Stimulated activated CD4-positive, alpha-beta T cell treated with anti-CD3 and anti-CD28 coated beads, Interleukin-2, amount 100 ng/mL, for 4 hours (primary cell): ENCODE results near the gene KLK3.
"Not testable (repeated sequence)": the region's sequence is repeated elsewhere in the genome, so short reads cannot be mapped to it uniquely, and the experiment has no call there.

Experiments used
- DNase-seq: peaks from one replicate; pipeline ENCODE4 v3.0.0-alpha.2; 2020; ENCODE audit warnings: low read depth

KLK3 gene

DNA sequence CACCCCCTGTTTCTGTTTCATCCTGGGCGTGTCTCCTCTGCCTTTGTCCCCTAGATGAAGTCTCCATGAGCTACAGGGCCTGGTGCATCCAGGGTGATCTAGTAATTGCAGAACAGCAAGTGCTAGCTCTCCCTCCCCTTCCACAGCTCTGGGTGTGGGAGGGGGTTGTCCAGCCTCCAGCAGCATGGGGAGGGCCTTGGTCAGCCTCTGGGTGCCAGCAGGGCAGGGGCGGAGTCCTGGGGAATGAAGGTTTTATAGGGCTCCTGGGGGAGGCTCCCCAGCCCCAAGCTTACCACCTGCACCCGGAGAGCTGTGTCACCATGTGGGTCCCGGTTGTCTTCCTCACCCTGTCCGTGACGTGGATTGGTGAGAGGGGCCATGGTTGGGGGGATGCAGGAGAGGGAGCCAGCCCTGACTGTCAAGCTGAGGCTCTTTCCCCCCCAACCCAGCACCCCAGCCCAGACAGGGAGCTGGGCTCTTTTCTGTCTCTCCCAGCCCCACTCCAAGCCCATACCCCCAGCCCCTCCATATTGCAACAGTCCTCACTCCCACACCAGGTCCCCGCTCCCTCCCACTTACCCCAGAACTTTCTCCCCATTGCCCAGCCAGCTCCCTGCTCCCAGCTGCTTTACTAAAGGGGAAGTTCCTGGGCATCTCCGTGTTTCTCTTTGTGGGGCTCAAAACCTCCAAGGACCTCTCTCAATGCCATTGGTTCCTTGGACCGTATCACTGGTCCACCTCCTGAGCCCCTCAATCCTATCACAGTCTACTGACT, at the start of gene KLK3:
TSS of gene KLK3 (plus strand) at position 280 of the 775 bp plus-strand sequence. CDS start at position 321, 41 bp downstream.
- DNase-seq: no peak

DNA sequence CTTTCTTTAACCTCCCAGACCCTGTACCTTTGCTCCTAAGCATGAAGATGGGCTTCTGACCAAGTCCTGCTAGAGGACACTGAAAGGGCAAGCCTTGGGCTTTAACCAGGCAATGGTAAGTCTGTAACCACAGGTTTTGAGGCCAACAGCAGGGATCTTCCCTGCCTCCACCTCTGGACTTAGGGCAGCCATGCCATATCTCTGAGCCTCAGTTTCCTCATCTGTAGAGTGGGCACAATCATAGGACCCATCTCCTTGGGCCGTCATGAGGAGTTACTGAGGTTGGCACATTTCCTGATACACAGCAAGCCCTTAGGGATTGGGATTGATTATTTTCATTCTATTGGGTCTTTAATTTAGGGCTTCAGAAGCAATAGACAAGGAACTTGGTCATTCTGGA, 45.9 kb upstream of the KLK3 start:
- DNase-seq: no peak

DNA sequence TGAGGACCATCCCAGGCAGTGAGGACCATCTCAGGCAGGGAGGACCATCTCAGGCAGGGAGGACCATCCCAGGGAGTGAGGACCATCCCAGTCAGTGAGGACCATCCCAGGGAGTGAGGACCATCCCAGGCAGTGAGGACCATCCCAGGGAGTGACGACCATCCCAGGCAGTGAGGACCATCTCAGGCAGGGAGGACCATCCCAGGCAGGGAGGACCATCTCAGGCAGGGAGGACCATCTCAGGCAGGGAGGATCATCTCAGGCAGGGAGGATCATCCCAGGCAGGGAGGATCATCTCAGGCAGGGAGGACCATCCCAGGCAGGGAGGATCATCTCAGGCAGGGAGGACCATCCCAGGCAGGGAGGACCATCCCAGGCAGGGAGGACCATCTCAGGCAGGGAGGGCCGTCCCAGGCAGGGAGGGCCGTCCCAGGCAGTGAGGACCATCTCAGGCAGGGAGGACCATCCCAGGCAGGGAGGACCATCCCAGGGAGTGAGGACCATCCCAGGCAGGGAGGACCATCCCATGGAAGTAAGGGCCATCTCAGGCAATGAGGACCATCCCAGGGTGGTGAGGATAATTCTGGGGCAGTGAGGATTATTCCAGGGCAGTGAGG, 43.0 kb upstream of the KLK3 start:
- not testable (repeated sequence) for DNase-seq

DNA sequence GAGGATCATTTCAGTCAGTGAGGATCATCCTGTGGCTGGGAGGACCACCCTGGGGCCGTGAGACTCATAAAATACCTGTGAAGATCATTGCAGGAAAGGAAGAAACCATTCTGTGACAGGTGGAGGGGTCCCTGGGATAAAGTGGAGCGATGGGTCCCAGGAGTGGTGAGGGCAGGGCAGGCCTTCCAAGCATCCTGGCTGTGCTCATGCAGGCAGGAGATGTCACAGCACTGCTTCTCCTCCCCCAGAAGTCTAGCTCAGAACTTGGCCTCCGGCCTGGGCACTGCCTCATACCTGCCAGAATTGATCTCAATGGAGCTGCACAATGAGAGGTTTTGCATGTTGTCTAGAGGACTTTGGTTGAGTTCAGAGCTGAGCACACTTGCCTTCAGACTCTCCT, 42.2 kb upstream of the KLK3 start:
- no peak for DNase-seq

DNA sequence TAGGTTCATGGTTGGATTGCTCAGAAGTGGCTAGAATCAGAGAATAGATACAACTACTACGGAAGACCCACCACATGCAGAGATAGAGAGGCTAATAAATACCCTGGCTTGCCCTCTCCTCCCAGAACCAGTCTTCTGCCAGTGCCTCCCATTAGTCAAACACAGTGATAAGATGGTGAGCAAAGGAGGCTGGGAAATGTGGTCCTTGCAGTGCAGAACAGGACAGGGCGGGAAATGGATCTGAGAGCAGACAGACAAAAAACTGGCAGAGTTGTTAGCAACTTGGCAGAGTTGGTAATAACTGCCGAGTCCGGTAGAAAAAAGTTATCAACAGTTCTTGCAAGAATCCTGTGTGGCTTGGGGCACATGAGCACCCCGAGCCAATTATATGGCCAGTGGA, 39.8 kb upstream of the KLK3 start:
- no peak for DNase-seq

DNA sequence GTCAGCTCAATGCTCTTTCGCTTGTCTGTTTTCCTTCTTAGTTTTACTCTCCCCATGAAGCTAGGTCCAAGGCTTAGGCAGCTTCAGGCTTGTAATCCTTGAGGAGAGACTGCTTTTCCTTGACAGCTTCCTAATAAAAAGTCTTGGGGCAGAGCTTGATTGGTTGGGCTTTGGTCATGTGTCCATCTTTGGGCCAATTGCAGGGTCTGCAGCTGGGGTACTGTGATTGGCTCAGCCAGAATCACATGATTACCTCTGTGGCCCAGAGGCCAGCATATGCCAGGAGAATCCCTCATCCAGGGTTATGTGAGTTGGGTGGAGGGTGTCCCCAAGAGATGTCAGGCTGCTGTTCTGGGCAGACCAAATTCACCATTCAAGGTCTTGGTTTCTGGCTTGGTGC, 39.3 kb upstream of the KLK3 start:
- DNase-seq: no peak

DNA sequence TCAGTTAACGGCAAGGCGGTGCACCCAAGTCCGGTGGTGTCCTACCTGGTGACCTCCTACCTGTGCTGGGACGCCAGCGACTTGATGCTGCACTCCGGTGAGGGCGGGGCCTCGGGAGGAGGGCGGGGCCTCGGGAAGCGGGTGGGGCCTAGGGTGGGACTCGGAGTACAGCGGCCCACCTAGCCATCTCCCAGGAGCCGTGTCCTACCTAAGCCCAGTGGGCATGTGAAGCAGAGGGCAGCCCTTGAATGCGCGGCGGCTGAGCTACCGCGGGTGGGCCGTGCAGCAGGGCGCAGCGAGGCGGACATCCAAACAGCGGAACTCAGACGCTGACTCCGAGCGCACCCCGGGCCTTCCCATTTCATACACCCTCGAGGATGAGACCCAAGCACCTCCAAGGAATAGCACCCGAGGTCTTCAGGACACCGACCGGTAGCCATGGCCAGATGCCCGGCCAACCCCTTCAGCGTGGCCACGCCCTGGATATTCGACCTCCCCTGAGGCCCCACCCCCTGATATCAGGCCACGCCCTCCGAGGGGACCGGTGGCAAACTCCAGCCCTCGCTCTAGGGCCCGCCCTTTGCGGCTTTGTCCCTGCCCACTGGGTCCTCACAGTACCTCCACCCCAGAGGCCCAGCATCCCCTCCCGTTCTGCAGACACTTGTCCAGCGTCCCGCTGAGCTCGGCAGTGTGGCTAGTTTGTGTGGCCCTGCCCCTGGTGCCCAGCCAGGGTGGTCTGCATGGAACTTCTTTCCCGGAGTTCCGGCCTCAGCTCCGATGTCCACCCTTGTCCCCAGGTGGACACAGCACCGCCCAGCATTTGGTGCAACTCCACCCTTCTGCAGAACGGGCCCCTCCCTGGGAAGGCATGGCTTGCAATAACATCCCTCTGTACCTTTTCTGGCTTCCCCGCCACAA, 36.5 kb upstream of the KLK3 start:
- DNase-seq: no peak

DNA sequence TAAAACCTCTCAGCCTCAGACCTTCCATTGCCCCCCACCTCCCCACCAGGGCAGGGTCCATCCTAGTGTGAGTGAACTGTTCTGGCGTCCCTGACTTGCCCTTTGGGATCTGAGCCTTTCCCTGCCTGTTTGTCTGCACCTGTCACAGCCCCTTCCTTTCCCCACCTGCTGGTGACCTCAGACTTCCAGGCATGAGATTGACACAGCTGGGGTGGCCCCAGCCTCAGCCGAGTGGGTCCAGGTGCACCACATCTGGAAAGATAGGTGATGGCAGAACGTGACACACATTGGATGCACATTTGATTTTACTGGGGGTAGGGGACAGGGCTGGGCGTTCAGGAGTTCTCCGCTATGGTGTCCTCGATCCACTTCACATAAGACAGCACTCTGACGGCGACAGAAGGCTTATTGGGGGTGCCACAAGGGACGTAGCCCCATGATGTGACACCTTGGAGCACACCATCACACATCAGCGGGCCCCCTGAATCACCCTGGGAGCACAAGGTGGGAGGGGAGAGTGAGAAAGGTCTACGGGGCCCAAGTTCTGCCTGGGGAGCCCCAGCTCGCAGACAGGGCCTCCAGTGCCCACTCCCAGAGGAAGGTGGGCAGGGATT, 35.7 kb upstream of the KLK3 start:
- DNase-seq: no peak

DNA sequence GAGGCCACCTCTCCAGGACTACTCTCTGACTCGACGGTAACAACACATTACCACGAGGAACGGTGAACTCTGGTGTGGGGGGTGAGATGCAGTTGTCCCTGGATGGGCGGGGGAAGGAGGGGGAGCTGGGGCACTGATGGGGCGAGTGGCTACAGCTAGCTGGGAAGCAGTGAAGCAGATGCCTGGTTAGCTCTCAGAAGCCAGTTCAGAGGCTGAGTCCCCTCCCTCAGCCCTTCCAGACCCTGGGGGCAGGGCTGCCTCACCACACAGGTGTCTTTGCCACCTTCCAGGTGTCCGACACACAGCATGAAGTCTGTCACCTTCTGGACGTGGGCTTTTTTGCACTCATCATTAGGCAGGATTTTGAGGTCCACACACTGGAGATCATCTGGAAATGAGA, 35.1 kb upstream of the KLK3 start:
- DNase-seq: no peak

DNA sequence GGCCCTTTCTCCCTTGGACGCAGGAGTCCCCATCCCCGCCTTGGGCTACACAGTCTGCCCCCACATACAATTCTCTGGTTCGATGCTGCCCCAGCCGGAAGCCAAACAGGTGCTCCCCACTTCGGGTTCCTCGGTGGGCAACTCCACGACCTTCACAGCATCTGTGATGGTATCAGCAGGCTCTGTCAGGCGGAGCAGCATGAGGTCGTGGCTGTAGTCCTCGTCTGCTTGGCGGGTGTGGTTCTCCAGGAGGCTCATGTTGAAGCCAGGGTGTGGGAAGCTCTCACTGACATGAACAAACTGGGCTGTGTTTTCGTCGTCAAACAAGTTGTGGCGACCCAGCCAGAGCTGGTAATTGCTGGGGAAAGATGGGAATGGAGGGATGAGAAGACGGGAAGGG, 34.6 kb upstream of the KLK3 start:
- DNase-seq: no peak

DNA sequence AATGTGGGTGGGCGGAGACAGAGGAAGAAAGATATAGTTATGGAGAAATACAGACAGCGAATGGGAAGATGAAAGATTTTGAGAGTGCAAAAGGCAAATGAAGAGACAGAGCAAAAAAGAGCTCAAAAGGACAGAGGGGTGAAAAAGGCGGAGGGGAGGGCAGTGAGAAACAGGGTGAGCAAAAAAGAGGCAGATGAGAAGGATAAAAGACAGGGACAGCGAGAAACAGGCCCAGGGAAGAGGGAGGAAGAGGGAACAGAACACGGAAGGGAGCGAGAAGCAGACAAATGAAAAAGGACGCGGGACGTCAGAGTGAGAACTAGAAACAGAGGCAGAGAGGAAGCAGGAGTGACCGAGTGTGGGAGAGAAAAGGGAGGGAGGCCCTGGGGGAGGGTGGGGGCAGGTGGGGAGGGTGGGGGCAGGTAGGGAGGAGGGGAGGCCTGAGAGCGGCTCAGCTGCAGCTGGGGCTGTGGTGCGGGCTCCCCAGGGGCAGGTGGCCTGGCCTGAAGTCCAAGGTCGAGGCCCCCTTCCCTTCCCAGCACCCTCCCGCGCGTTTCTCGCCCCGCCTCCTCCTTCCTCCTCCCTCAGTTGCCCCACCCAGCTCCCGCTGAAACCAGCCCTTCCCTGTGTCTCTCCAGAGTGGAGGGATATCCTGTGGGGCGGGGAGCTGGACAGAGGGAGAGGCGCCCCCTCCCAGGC, 34.0 kb upstream of the KLK3 start:
- DNase-seq: no peak

DNA sequence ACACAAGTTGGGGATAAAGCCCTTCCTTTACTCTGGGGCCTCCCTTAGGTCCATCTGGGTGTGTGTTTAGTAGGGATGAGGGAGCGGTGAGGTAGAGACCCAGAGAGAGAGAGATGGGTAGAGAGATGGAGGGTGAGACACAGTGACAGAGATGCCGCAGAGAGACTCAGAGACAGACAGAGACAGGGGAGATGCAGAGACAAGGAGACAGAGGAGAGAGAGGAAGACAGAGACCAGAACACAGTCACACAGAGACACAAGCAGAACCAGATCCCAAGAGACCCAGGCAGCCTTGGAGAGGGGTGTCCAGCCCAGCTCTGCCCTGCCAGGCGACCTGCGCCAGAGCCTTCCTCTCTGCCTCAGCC, 33.5 kb upstream of the KLK3 start:
- DNase-seq: no peak

DNA sequence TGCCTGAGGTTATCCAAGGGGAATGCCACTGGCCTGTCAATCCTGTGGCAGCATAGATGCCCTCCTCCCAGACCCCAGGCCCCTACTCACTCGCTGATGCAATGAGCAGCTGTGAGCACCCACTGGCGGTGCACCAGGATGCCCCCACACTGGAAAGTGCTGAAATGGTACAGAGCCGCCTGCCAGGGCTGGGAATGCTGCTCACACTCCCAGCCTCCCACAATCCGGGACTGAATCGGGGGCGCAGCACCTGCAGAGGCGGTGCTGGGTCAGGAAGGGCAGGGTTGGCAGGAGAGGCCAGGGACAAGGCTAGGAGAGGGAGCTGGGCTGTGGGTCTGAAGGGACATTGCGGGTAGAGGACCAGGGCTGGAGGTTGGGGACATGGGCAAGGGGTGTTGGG, 33.1 kb upstream of the KLK3 start:
- DNase-seq: no peak

DNA sequence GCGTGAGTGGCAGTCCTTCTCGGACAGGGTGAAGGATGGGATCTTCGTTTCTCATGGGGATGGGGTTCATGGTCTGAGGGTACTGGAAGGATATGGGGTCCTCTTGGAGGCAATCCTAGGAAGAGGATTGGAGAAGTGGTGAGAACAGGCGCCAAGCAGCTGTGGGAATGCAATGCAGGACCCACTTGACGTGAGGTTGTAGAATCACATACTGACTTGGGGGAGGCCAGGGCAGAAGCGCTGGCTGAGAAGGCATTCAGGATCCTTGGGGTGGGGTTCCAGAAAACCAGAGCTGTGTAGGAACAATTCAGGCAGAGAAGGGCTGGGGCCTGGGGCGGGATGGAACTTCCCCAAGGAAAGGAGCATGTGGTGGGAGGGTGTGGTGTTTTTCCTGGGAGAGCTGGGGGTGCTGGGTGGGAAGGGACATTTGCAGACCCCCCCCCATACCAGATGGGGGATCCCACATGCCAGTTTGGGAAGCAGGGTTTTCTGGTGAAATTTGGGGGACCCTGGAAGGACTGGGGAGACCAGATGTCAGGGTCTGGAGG, 32.0 kb upstream of the KLK3 start:
- DNase-seq: no peak

DNA sequence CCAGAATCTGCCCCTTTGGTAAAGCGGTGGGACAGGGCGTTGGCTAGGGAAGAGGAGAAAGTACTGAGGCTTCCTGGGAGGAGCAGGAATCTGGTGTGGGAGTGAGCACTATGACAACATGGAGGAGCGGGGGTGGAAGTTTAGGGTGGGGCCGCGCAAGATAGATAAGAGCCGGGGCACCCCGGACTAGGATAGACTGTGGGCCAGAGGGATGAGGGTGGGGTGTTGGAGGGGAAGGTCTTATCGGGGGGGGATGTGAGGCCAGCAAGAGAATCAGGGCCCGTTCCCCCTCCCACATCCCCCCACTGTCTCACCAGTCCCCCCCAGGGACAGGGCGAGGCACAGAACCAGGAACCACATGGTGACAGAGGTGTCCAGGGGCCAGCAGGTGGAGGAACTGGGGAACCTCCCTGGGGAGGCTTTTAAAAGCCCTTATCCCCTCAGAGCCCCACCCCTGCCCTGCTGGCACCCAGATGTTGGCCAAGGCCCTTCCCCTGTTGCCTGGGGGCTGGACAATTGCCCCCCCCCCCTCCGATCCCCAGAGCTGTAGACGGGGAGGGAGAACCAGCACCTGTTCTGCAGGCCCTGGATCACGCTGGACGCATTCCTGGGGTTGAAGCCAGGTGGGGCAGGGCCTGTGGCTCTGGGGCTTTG, 31.2 kb upstream of the KLK3 start, which contains the start of gene KLK1:
TSS of gene KLK1 (minus strand) at position 399 of the 654 bp plus-strand sequence. CDS start at position 360, 39 bp downstream.
- no peak for DNase-seq

DNA sequence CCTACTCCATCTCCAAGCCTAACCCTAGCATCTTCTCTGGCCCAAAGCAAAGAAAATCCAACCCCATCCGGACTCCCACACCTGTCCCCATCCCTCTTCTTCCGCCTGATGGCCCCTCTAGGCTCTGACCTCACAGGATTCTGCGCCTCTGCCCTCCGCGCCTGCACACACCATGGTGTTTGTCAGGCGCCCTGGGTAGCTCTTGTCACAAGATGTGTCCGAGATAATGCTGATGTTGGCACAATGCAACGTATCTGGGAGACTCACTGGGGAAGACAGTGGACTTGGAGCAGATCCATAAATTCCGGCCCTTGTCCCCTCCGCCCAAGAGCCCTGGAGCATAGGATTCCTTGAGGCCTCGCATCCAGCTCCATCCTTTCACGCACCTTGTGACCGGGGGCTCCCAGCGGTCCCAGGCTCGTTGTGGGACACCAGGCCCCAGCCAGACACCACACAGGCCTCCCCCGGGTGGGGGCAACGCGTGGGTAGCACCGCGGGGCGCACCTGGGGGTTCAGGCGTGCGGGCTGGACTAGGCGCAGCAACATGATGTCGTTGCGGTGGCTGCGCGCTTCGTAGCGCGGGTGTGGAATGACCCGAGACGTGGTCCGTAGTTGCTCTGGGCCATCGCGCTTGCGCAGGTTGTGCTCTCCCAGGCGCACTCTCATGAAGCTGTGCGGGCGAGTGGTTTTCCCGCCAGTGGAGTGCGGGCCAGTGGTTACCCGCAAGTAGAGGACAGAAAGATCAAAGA, 28.0 kb upstream of the KLK3 start:
- no peak for DNase-seq

DNA sequence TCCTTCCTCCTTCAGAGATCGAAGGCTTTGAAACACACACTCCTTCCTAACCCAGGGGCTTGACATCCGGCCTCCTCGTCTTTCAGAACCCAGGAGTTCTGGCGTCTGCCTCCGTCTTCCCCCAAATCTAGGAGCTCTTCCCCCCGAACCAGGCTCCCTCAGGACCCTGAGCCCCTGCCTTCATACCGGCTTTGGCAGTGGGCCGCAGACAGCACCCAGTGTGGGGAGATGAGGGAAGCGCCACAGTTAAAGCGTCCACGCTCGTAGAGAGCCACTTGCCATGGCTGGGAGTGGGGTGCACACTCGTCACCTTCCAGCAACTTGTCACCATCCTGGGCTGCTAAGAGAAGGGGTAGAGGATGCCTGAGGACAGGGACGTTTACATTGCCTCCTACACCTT, 27.2 kb upstream of the KLK3 start:
- no peak for DNase-seq

DNA sequence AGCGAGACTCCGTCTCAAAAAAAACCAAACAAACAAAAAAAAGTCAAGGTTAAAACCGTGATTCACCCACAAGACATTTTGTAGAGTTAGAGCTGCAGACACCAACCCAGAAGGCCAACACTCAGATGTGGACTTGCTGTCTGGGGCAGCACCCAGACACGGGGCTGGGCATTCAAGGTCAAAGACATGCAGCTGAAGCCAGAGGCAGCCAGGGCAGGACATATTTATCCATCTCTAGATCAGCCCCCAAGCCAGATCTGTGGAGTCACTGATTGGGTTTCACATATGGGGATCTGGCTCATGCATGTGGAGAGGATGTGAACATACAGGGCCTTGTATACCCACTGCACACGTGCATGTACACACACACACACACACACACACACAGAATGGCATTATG, 24.9 kb upstream of the KLK3 start:
- DNase-seq: no peak

DNA sequence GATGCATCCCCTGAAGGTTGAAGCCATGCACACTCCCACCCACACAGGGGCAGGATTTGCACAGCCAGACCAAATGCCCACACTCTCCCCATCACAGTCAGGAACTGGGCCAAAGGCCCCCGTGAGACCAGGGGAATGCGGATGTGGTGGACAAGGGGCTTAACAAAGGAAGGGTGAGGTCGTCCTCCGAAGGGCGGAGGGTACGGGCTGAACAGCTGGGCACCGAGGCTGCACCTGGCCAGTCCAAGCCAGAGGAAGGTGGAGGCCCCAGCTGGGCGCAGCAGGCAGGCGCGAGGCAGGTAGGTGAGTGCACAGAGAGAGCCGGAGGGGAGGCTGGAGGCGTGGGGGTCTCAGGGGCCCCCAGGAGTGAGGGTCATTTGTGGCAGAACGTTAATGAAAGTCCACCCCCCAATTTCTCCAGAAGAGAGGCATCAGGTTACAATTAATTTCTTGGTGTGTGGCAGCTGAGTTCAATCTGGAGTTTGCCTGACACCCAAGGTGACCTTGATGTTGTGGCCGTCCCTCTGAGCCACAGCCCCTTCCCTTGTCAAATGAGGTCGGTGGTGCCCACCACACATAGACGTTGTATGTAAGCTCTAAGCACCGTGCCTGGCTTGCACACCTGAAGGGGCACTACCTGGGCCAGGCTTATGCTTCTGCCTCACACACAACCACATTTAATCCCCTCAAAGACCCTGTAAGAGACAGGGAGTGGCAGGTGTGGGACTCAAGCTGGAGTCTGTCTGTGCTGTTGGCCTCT, 24.3 kb upstream of the KLK3 start:
- no peak for DNase-seq
